ENCODE measurements around the gene LILRB2. TPM values are rescaled to one million over a fixed set of nuclear protein-coding genes. Genes with fewer than 3 reads are reported as not detected.
"Not testable (repeated sequence)": the region's sequence is repeated elsewhere in the genome, so short reads cannot be mapped to it uniquely, and the experiment has no call there.

Gene LILRB2
- total and polyA plus RNA-seq, 2 donors (not counting 3 experiments of a cell fraction or from before 2014, with no cell fraction given), result not detected

DNA sequence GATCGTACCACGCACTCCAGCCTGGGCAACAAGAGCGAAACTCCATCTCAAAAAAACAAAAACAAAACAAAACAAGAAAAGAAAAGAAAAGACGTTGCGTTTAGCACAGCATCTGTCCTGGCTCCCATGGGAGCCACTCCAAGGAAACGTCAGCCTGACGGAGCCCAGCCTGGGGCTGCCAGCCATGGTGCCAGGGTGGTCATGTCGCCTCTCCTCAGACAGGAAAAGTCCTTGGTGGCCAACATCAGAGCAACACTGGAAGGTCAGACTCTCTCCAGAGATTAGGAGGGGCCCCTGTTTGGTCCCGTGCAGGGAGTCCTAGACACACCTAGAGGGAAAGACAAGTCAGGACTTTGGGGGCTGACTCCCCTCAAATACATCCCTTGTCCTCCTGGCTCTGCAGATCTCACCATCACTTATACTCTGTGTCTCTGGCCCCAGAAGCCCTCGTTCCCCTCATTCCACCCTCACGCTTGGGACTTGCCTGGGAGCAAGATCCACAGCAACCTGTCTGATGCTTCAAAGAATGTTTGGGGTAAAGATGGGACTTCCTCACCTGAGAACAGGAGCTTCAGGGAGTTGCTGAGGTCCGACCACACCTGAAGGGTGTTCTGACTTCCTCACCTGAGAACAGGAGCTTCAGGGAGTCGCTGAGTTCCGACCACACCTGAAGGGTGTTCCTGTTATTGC is 48.7 kb upstream of the LILRB2 start:
- intact Hi-C loops (cut with micrococcal nuclease), result no loop called here
- FAIRE-seq, result no peak

DNA sequence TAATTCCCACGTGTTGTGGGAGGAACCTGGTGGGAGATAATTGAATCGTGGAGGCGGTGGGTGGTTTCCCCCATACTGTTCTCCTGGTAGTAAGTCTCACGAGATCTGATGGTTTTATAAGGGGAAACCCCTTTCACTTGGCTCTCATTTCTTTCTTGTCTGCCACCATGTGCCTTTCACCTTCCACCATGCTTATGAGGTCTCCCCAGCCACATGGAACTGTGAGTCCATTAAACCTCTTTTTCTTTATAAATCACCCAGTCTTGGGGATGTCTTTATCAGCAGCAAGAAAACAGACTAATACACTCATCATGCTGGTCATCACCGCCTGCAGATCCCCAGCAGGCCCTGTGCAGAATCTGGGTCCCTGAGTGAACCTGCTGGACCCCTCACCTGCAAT is 47.9 kb upstream of the LILRB2 start:
- BruUV-seq (replicated peaks); H3K27me3 ChIP-seq (ENCODE audit: control insufficient read depth in 2 of 2, insufficient read depth in 2 of 2, low read length in 2 of 2); POLR2A ChIA-PET; intact Hi-C loops (cut with micrococcal nuclease); H3K9me1 ChIP-seq (replicated peaks; ENCODE audit: control insufficient read depth, extremely low read depth, insufficient read depth, low read length); H3K36me3 ChIP-seq (ENCODE audit: control insufficient read depth in 2 of 2, extremely low read depth in 1 of 2, insufficient read depth in 2 of 2, low read length in 2 of 2); H3K27ac ChIP-seq (ENCODE audit: insufficient read depth, low read depth, low read length); H3K4me1 ChIP-seq (ENCODE audit: control insufficient read depth, extremely low read depth, insufficient read depth, low read length); H2AFZ ChIP-seq (ENCODE audit: low read depth, low read length); H3K79me2 ChIP-seq (ENCODE audit: control insufficient read depth, insufficient read depth, low read length); DNase-seq (ENCODE audit: low read depth, low spot score); H4K20me1 ChIP-seq (replicated peaks; ENCODE audit: control insufficient read depth, extremely low read depth, insufficient read depth, low read length); FAIRE-seq; CTCF ChIA-PET; H3K4me2 ChIP-seq (ENCODE audit: insufficient read depth, low read length); H3K9me3 ChIP-seq (replicated peaks; ENCODE audit: control insufficient read depth, insufficient read depth, low read length); H3K9ac ChIP-seq (replicated peaks; ENCODE audit: extremely low read depth, insufficient read depth, low read length); dilution Hi-C loops (cut with MboI; ENCODE audit: extremely low pct_ligation_motif_present, low sequenced_read_pairs); H3K4me3 ChIP-seq (replicated peaks in 1 of 3; ENCODE audit: insufficient read depth in 1 of 3, low read depth in 1 of 3, low read length in 3 of 3): not testable (repeated sequence)

More for the DNA sequence above, 48.7 kb upstream of the LILRB2 start:
- no peak for DNase-seq (ENCODE audit: low read depth, low spot score)
- Histone ChIP-seq H3K9me1 (replicated peaks; ENCODE audit: control insufficient read depth, extremely low read depth, insufficient read depth, low read length) (no peaks in the 10 kb centered on the region), H2AFZ (ENCODE audit: low read depth, low read length) (no peak overlapping the region), H3K36me3 (ENCODE audit: control insufficient read depth in 2 of 2, extremely low read depth in 1 of 2, insufficient read depth in 2 of 2, low read length in 2 of 2) (no peaks in the 10 kb centered on the region), H3K4me3 (replicated peaks in 1 of 3; ENCODE audit: insufficient read depth in 1 of 3, low read depth in 1 of 3, low read length in 3 of 3) (no peak overlapping the region), H3K27ac (ENCODE audit: insufficient read depth, low read depth, low read length) (no peak overlapping the region), H3K4me2 (ENCODE audit: insufficient read depth, low read length) (no peak overlapping the region), H3K9ac (replicated peaks; ENCODE audit: extremely low read depth, insufficient read depth, low read length) (no peak overlapping the region), H4K20me1 (replicated peaks; ENCODE audit: control insufficient read depth, extremely low read depth, insufficient read depth, low read length) (no peaks in the 10 kb centered on the region), H3K4me1 (ENCODE audit: control insufficient read depth, extremely low read depth, insufficient read depth, low read length) (no peaks in the 10 kb centered on the region), H3K27me3 (ENCODE audit: control insufficient read depth in 2 of 2, insufficient read depth in 2 of 2, low read length in 2 of 2) (no peaks in the 10 kb centered on the region), H3K79me2 (ENCODE audit: control insufficient read depth, insufficient read depth, low read length) (no peaks in the 10 kb centered on the region), H3K9me3 (replicated peaks; ENCODE audit: control insufficient read depth, insufficient read depth, low read length) (no peaks in the 10 kb centered on the region)
- BruUV-seq (replicated peaks), result no TSS peak
- dilution Hi-C loops (cut with MboI; ENCODE audit: extremely low pct_ligation_motif_present, low sequenced_read_pairs), result no loop called here
- TF ChIP-seq, protein P1, sequence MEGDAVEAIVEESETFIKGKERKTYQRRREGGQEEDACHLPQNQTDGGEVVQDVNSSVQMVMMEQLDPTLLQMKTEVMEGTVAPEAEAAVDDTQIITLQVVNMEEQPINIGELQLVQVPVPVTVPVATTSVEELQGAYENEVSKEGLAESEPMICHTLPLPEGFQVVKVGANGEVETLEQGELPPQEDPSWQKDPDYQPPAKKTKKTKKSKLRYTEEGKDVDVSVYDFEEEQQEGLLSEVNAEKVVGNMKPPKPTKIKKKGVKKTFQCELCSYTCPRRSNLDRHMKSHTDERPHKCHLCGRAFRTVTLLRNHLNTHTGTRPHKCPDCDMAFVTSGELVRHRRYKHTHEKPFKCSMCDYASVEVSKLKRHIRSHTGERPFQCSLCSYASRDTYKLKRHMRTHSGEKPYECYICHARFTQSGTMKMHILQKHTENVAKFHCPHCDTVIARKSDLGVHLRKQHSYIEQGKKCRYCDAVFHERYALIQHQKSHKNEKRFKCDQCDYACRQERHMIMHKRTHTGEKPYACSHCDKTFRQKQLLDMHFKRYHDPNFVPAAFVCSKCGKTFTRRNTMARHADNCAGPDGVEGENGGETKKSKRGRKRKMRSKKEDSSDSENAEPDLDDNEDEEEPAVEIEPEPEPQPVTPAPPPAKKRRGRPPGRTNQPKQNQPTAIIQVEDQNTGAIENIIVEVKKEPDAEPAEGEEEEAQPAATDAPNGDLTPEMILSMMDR (IDR thresholded peaks at IDR 0.05; ENCODE audit: extremely low read depth in 1 of 2, insufficient read depth in 1 of 2, low read depth in 1 of 2, low read length in 2 of 2), result no peak
- TF ChIP-seq FOS (IDR thresholded peaks at IDR 0.05; ENCODE audit: borderline replicate concordance, insufficient read depth, low read length), result no peak
- no peak for TF ChIP-seq JUN (IDR thresholded peaks at IDR 0.05; ENCODE audit: borderline replicate concordance, insufficient read depth, insufficient read length, low read depth)
- no peak for TF ChIP-seq POLR2A (IDR thresholded peaks at IDR 0.05; ENCODE audit: low read depth, low read length)
- no peak for TF ChIP-seq POLR2AphosphoS5 (IDR thresholded peaks at IDR 0.05; ENCODE audit: insufficient read depth, low read depth, low read length)
- TF ChIP-seq, protein P2, sequence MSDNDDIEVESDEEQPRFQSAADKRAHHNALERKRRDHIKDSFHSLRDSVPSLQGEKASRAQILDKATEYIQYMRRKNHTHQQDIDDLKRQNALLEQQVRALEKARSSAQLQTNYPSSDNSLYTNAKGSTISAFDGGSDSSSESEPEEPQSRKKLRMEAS (IDR thresholded peaks at IDR 0.05; ENCODE audit: insufficient read depth, insufficient read length), result no peak
- TF ChIP-seq EZH2 (IDR thresholded peaks at IDR 0.05; ENCODE audit: borderline replicate concordance, low read depth, low read length, severe bottlenecking), result no peak
- TF ChIP-seq MYC (IDR thresholded peaks at IDR 0.05; ENCODE audit: low read depth, low read length), result no peak
- TF ChIP-seq GATA2 (IDR thresholded peaks at IDR 0.05; ENCODE audit: insufficient read depth, insufficient read length, low read depth, low read length), result no peak
- ChIA-PET POLR2A (no interaction called here), CTCF (no interaction called here)

Measured in endothelial cell of umbilical vein (primary cell).